ENCODE measurements around the gene PDS5B. TPM values are rescaled to one million over a fixed set of nuclear protein-coding genes. Genes with fewer than 3 reads are reported as not detected.
A peak's percentile ranks its signal among the peaks of the same experiment; 100 is the strongest.
"Not testable (repeated sequence)": the region's sequence is repeated elsewhere in the genome, so short reads cannot be mapped to it uniquely, and the experiment has no call there.

PDS5B gene
- polyA plus RNA-seq, 1 donor: 27.4 TPM

- H3K27me3 ChIP-seq (ENCODE audit: control insufficient read depth, insufficient read depth, low read length): no peaks in the 10 kb centered on the region
- no peaks in the 10 kb centered on the region for H3K9me3 ChIP-seq (ENCODE audit: control insufficient read depth, low read depth, low read length)
- no peak for DNase-seq
- H3K36me3 ChIP-seq (ENCODE audit: control insufficient read depth, insufficient read depth, low read length): no peaks in the 10 kb centered on the region
- no peak overlapping the region for H3K4me3 ChIP-seq (ENCODE audit: low read length)
- H3K27ac ChIP-seq (ENCODE audit: low read length): no peak overlapping the region
- 60% methylated on average over 1 of the region's 5 CpGs for WGBS (ENCODE audit: insufficient coverage, low lambda C conversion rate)
- no peaks in the 10 kb centered on the region for H3K4me1 ChIP-seq (ENCODE audit: control insufficient read depth, insufficient read depth, low read length)
Measured at GRCh38 chr13:32823597-32823996, 237.3 kb downstream of the PDS5B start.

- no peak for DNase-seq
- H3K27me3 ChIP-seq (ENCODE audit: control insufficient read depth, insufficient read depth, low read length): no peaks in the 10 kb centered on the region
- no peaks in the 10 kb centered on the region for H3K36me3 ChIP-seq (ENCODE audit: control insufficient read depth, insufficient read depth, low read length)
- WGBS (ENCODE audit: insufficient coverage, low lambda C conversion rate): no CpG with 5 or more reads among the region's 15 CpGs
- H3K27ac ChIP-seq (ENCODE audit: low read length): no peak overlapping the region
- no peaks in the 10 kb centered on the region for H3K9me3 ChIP-seq (ENCODE audit: control insufficient read depth, low read depth, low read length)
- no peak overlapping the region for H3K4me3 ChIP-seq (ENCODE audit: low read length)
- H3K4me1 ChIP-seq (ENCODE audit: control insufficient read depth, insufficient read depth, low read length): no peaks in the 10 kb centered on the region
Measured at GRCh38 chr13:32824061-32824460, 237.8 kb downstream of the PDS5B start.

- WGBS (ENCODE audit: insufficient coverage, low lambda C conversion rate): no CpG with 5 or more reads among the region's 7 CpGs
- H3K36me3 ChIP-seq (ENCODE audit: control insufficient read depth, insufficient read depth, low read length): no peaks in the 10 kb centered on the region
- peak; percentile 40 to 62 for DNase-seq
- no peaks in the 10 kb centered on the region for H3K9me3 ChIP-seq (ENCODE audit: control insufficient read depth, low read depth, low read length)
- H3K4me3 ChIP-seq (ENCODE audit: low read length): no peak overlapping the region
- no peak overlapping the region for H3K27ac ChIP-seq (ENCODE audit: low read length)
- no peaks in the 10 kb centered on the region for H3K27me3 ChIP-seq (ENCODE audit: control insufficient read depth, insufficient read depth, low read length)
- no peaks in the 10 kb centered on the region for H3K4me1 ChIP-seq (ENCODE audit: control insufficient read depth, insufficient read depth, low read length)
Measured at GRCh38 chr13:32824675-32825074, 238.4 kb downstream of the PDS5B start.

GRCh38 chr13:32825481-32825880, 239.2 kb downstream of the PDS5B start:
- Histone ChIP-seq H3K27ac (ENCODE audit: low read length) (no peak overlapping the region), H3K9me3 (ENCODE audit: control insufficient read depth, low read depth, low read length) (no peaks in the 10 kb centered on the region), H3K27me3 (ENCODE audit: control insufficient read depth, insufficient read depth, low read length) (no peaks in the 10 kb centered on the region), H3K4me1 (ENCODE audit: control insufficient read depth, insufficient read depth, low read length) (no peaks in the 10 kb centered on the region), H3K36me3 (ENCODE audit: control insufficient read depth, insufficient read depth, low read length) (no peaks in the 10 kb centered on the region), H3K4me3 (ENCODE audit: low read length) (no peak overlapping the region)
- WGBS (ENCODE audit: insufficient coverage, low lambda C conversion rate): 80% methylated on average over 1 of the region's 2 CpGs
- no peak for DNase-seq

- 100% methylated on average over 1 of the region's 5 CpGs for WGBS (ENCODE audit: insufficient coverage, low lambda C conversion rate)
- H3K4me1 ChIP-seq (ENCODE audit: control insufficient read depth, insufficient read depth, low read length); H3K27me3 ChIP-seq (ENCODE audit: control insufficient read depth, insufficient read depth, low read length): not testable (repeated sequence)
Measured at GRCh38 chr13:32826372-32826771, 240.1 kb downstream of the PDS5B start.

More at GRCh38 chr13:32826372-32826771, 240.1 kb downstream of the PDS5B start:
- not testable (repeated sequence) for DNase-seq; H3K4me3 ChIP-seq (ENCODE audit: low read length); H3K36me3 ChIP-seq (ENCODE audit: control insufficient read depth, insufficient read depth, low read length); H3K27ac ChIP-seq (ENCODE audit: low read length); H3K9me3 ChIP-seq (ENCODE audit: control insufficient read depth, low read depth, low read length)

Other genes with a start within 250 kb of the PDS5B start
- 17.6 TPM for gene N4BP2L1, start 158.3 kb upstream of the PDS5B start, polyA plus RNA-seq
- 180 TPM for gene N4BP2L2, start 47.7 kb upstream of the PDS5B start, polyA plus RNA-seq